Measurements from ENCODE around the gene NHS. TPM values are rescaled to one million over a fixed set of nuclear protein-coding genes. Genes with fewer than 3 reads are reported as not detected.

Gene NHS
- total RNA-seq, 2 donors from 2014 or later: 6.0 to 7.3 TPM

- no peaks in the 10 kb centered on the region for H3K27me3 ChIP-seq (ENCODE audit: control insufficient read depth, insufficient read depth, low read length, poor library complexity, severe bottlenecking)
- Mint-ChIP-seq H3K9me3 (no peaks in the 10 kb centered on the region), H3K4me3 (no peak overlapping the region), H3K27ac (no peak overlapping the region), H3K4me1 (peaks cover 37% of the 10 kb centered on the region), H3K36me3 (ENCODE audit: low read depth) (no peaks in the 10 kb centered on the region), H3K27me3 (ENCODE audit: insufficient read depth) (peaks cover 10% of the 10 kb centered on the region)
- no peaks in the 10 kb centered on the region for H3K9me3 ChIP-seq (ENCODE audit: control insufficient read depth, low read length)
- TF ChIP-seq CTCF (conservative IDR thresholded peaks at IDR 0.05): no peak
- no peak overlapping the region for H3K9ac ChIP-seq (ENCODE audit: extremely low read depth, low read length, poor library complexity, severe bottlenecking)
- no peak overlapping the region for H3K27ac ChIP-seq (ENCODE audit: low read depth, low read length)
- H3K36me3 ChIP-seq (ENCODE audit: control insufficient read depth, insufficient read depth, low read length): no peaks in the 10 kb centered on the region
- peaks cover 6% of the 10 kb centered on the region for H3K4me1 ChIP-seq (ENCODE audit: control insufficient read depth, insufficient read depth, low read length)
- DNase-seq: no peak
- WGBS, 2 experiments (ENCODE audit: insufficient coverage in 1 of 2, insufficient read length in 1 of 2): 94 to 100% methylated on average over 2 of the region's 2 CpGs
- H3K4me3 ChIP-seq (ENCODE audit: low read length): no peak overlapping the region
Measured at GRCh38 chrX:17594693-17595092, 219.7 kb downstream of the NHS start.

GRCh38 chrX:17595456-17596035, 220.5 kb downstream of the NHS start:
- H3K9ac ChIP-seq (ENCODE audit: extremely low read depth, low read length, poor library complexity, severe bottlenecking): no peak overlapping the region
- H3K36me3 Mint-ChIP-seq (ENCODE audit: low read depth): no peaks in the 10 kb centered on the region
- 82% methylated on average over 2 of the region's 3 CpGs; no CpG with 5 or more reads in 1 of the 2 experiments for WGBS, 2 experiments (ENCODE audit: insufficient coverage in 1 of 2, insufficient read length in 1 of 2)
- H3K27ac Mint-ChIP-seq: no peak overlapping the region
- H3K4me1 Mint-ChIP-seq: peaks cover 43% of the 10 kb centered on the region
- H3K27me3 ChIP-seq (ENCODE audit: control insufficient read depth, insufficient read depth, low read length, poor library complexity, severe bottlenecking): no peaks in the 10 kb centered on the region
- H3K9me3 Mint-ChIP-seq: no peaks in the 10 kb centered on the region
- no peak overlapping the region for H3K4me3 ChIP-seq (ENCODE audit: low read length)
- peaks cover 15% of the 10 kb centered on the region for H3K27me3 Mint-ChIP-seq (ENCODE audit: insufficient read depth)
- DNase-seq: no peak
- no peak overlapping the region for H3K4me3 Mint-ChIP-seq
- no peaks in the 10 kb centered on the region for H3K9me3 ChIP-seq (ENCODE audit: control insufficient read depth, low read length)
- no peak for TF ChIP-seq CTCF (conservative IDR thresholded peaks at IDR 0.05)
- no peaks in the 10 kb centered on the region for H3K36me3 ChIP-seq (ENCODE audit: control insufficient read depth, insufficient read depth, low read length)
- peaks cover 6% of the 10 kb centered on the region for H3K4me1 ChIP-seq (ENCODE audit: control insufficient read depth, insufficient read depth, low read length)
- no peak overlapping the region for H3K27ac ChIP-seq (ENCODE audit: low read depth, low read length)

- no peaks in the 10 kb centered on the region for H3K36me3 ChIP-seq (ENCODE audit: control insufficient read depth, insufficient read depth, low read length)
- Mint-ChIP-seq H3K4me1 (peaks cover 48% of the 10 kb centered on the region), H3K27me3 (ENCODE audit: insufficient read depth) (peaks cover 20% of the 10 kb centered on the region), H3K4me3 (no peak overlapping the region), H3K27ac (no peak overlapping the region), H3K9me3 (no peaks in the 10 kb centered on the region), H3K36me3 (ENCODE audit: low read depth) (no peaks in the 10 kb centered on the region)
- H3K27me3 ChIP-seq (ENCODE audit: control insufficient read depth, insufficient read depth, low read length, poor library complexity, severe bottlenecking): no peaks in the 10 kb centered on the region
- H3K4me1 ChIP-seq (ENCODE audit: control insufficient read depth, insufficient read depth, low read length): peaks cover 6% of the 10 kb centered on the region
- H3K9ac ChIP-seq (ENCODE audit: extremely low read depth, low read length, poor library complexity, severe bottlenecking): no peak overlapping the region
- no peak for DNase-seq
- H3K9me3 ChIP-seq (ENCODE audit: control insufficient read depth, low read length): no peaks in the 10 kb centered on the region
- TF ChIP-seq CTCF (conservative IDR thresholded peaks at IDR 0.05): no peak
- H3K4me3 ChIP-seq (ENCODE audit: low read length): no peak overlapping the region
- H3K27ac ChIP-seq (ENCODE audit: low read depth, low read length): no peak overlapping the region
Measured at GRCh38 chrX:17596061-17596460, 221.1 kb downstream of the NHS start.
